HepG2 (cell line): Measurements from ENCODE around the gene BAHCC1. TPM values are rescaled to one million over a fixed set of nuclear protein-coding genes. Genes with fewer than 3 reads are reported as not detected.

Experiments
- ERF ChIP-seq: IDR thresholded peaks from 2 replicates; pipeline ENCODE4 v1.6.1; 2018; ENCODE audit warnings: missing biosample characterization, missing genetic modification reagents
- ETV6 ChIP-seq: sonication (generic); formaldehyde crosslinking; conservative IDR thresholded peaks from 2 replicates; pipeline ENCODE4 v1.4.0; 2020; ENCODE audit warnings: missing genetic modification reagents
- HNRNPK ChIP-seq: fragments of 200-400 bp; formaldehyde crosslinking; IDR thresholded peaks from 2 replicates; pipeline ENCODE4 v1.6.1; 2018; ENCODE audit warnings: low read length, low read depth, moderate library complexity, mild to moderate bottlenecking; ENCODE audit not compliant: poor library complexity, severe bottlenecking
- HOXA3 ChIP-seq: sonication (generic); formaldehyde crosslinking; IDR thresholded peaks from 2 replicates; pipeline ENCODE4 v1.5.0; 2020; ENCODE audit warnings: missing genetic modification reagents
- ISX ChIP-seq: sonication (generic); formaldehyde crosslinking; conservative IDR thresholded peaks from 2 replicates; pipeline ENCODE4 v1.5.0; 2020; ENCODE audit warnings: missing genetic modification reagents
- MYPOP ChIP-seq: sonication (generic); formaldehyde crosslinking; IDR thresholded peaks from 2 replicates; pipeline ENCODE4 v1.8.1; 2023; ENCODE audit warnings: mild to moderate bottlenecking, moderate library complexity, missing genetic modification reagents
- NCOA2 ChIP-seq: sonication (generic); formaldehyde crosslinking; IDR thresholded peaks from 2 replicates; pipeline ENCODE4 v1.8.0; 2022; ENCODE audit warnings: inconsistent platforms
- ZBTB20 ChIP-seq: sonication (generic); formaldehyde crosslinking; IDR thresholded peaks from 2 replicates; pipeline ENCODE4 v1.8.1; 2023; ENCODE audit warnings: missing genetic modification reagents, low read depth, mild to moderate bottlenecking, borderline replicate concordance
- ZBTB43 ChIP-seq: sonication (generic); formaldehyde crosslinking; conservative IDR thresholded peaks from 2 replicates; pipeline ENCODE4 v1.4.0; 2020; ENCODE audit warnings: missing genetic modification reagents
- ZFP36L2 ChIP-seq: sonication (generic); formaldehyde crosslinking; IDR thresholded peaks from 2 replicates; pipeline ENCODE4 v1.4.0; 2020; ENCODE audit warnings: missing genetic modification reagents
- ZKSCAN8 ChIP-seq: IDR thresholded peaks from 2 replicates; pipeline ENCODE4 v1.6.1; 2016; ENCODE audit warnings: borderline replicate concordance, missing genetic modification reagents, missing compliant biosample characterization
- ZMAT3 ChIP-seq: sonication (generic); formaldehyde crosslinking; conservative IDR thresholded peaks from 2 replicates; pipeline ENCODE4 v1.7.0; 2021; ENCODE audit warnings: missing genetic modification reagents
- ZMYM4 ChIP-seq: sonication (generic); formaldehyde crosslinking; IDR thresholded peaks from 2 replicates; pipeline ENCODE4 v1.8.1; 2023; ENCODE audit warnings: mild to moderate bottlenecking, missing genetic modification reagents
- ZNF446 ChIP-seq: sonication (generic); formaldehyde crosslinking; IDR thresholded peaks from 2 replicates; pipeline ENCODE4 v1.5.0; 2020; ENCODE audit warnings: mild to moderate bottlenecking, missing genetic modification reagents
- ZNF564 ChIP-seq: sonication (generic); formaldehyde crosslinking; IDR thresholded peaks from 2 replicates; pipeline ENCODE4 v1.8.1; 2023; ENCODE audit warnings: mild to moderate bottlenecking, missing genetic modification reagents
- ZNF567 ChIP-seq: sonication (generic); formaldehyde crosslinking; IDR thresholded peaks from 2 replicates; pipeline ENCODE4 v1.8.1; 2023; ENCODE audit warnings: mild to moderate bottlenecking, missing genetic modification reagents, borderline replicate concordance
- ZNF619 ChIP-seq: sonication (generic); formaldehyde crosslinking; IDR thresholded peaks from 2 replicates; pipeline ENCODE4 v1.4.0; 2020; ENCODE audit warnings: mild to moderate bottlenecking, missing genetic modification reagents
- ZNF773 ChIP-seq: sonication (generic); formaldehyde crosslinking; IDR thresholded peaks from 2 replicates; pipeline ENCODE4 v1.4.0; 2020; ENCODE audit warnings: missing genetic modification reagents, borderline replicate concordance
- ZNF891 ChIP-seq: sonication (generic); formaldehyde crosslinking; IDR thresholded peaks from 2 replicates; pipeline ENCODE4 v1.5.0; 2020; ENCODE audit warnings: mild to moderate bottlenecking, missing genetic modification reagents
- ZSCAN31 ChIP-seq: sonication (generic); formaldehyde crosslinking; IDR thresholded peaks from 2 replicates; pipeline ENCODE4 v1.5.0; 2020; ENCODE audit warnings: low read depth, mild to moderate bottlenecking, missing genetic modification reagents
- polyA plus RNA-seq, 8 experiments: library from polyadenylated mRNA; depleted of rRNA in 3 of 8; stranded (reverse) in 7 of 8; unstranded in 1 of 8; fragments of >200 nt; fragmentation: Illumina TruSeq in 4 of 8; extraction: Trizol in 4 of 8; gene quantifications; 2 replicates each; pipeline versions ENCODE4 v1.2.1 to v1.2.3, GENCODE V29; 2011 to 2016; ENCODE audit warnings: low read depth in 4 of 8, missing spikeins in 1 of 8, mixed read lengths in 1 of 8; ENCODE audit not compliant: insufficient read depth in 1 of 8
- total RNA-seq, 5 experiments: library from RNA; depleted of rRNA; stranded (reverse); fragments of >200 nt; fragmentation: Illumina TruSeq; extraction: Trizol; gene quantifications; 2 replicates each; pipeline ENCODE4 v1.2.3, GENCODE V29; 2016; ENCODE audit warnings: low read depth in 1 of 5
- TF ChIP-seq, protein P1 (sequence below): sonication (generic); formaldehyde crosslinking; IDR thresholded peaks from 2 replicates; pipeline ENCODE4 v1.5.0; 2020; ENCODE audit warnings: missing genetic modification reagents
- TF ChIP-seq, protein P2 (sequence below): sonication (generic); formaldehyde crosslinking; IDR thresholded peaks from 2 replicates; pipeline ENCODE4 v1.5.1; 2020; ENCODE audit warnings: mild to moderate bottlenecking, missing genetic modification reagents, moderate library complexity

BAHCC1 gene
- total and polyA plus RNA-seq, 2 of the 13 experiments (the other 11 are each of a cell fraction or from before 2014, with no cell fraction given): 1.4 to 1.7 TPM

GRCh38 chr17:81487487-81488275 lies 92.4 kb downstream of the BAHCC1 start (continued):
- TF ChIP-seq ZMYM4 (CRISPR knock-in tag) (peak; percentile 51; the same call in 1 of the 2 replicates), ZNF619 (CRISPR knock-in tag) (no peak), ZBTB20 (CRISPR knock-in tag) (0 out of 2 replicates have a peak, but pooled peaks have one; percentile 26), ETV6 (CRISPR knock-in tag) (0 out of 2 replicates have a peak, but pooled peaks have one; percentile 17), ERF (CRISPR knock-in tag) (peak; percentile 68), ZNF891 (CRISPR knock-in tag) (peak; percentile 86; the same call in 1 of the 2 replicates), ZFP36L2 (CRISPR knock-in tag) (no peak), ZMAT3 (0 out of 2 replicates have a peak, but pooled peaks have one; percentile 42), ISX (CRISPR knock-in tag) (0 out of 2 replicates have a peak, but pooled peaks have one; percentile 37), HNRNPK (peak; percentile 23), ZKSCAN8 (no peak), ZSCAN31 (CRISPR knock-in tag) (peak; percentile 75; the same call in 1 of the 2 replicates), ZNF446 (CRISPR knock-in tag) (no peak; the same call in none of the 2 replicates), ZNF564 (CRISPR knock-in tag) (no peak), ZBTB43 (CRISPR knock-in tag) (peak; percentile 90), HOXA3 (CRISPR knock-in tag) (peak; percentile 74), NCOA2 (CRISPR knock-in tag) (no peak), ZNF773 (peak; percentile 85; the same call in 1 of the 2 replicates), ZNF567 (CRISPR knock-in tag) (peak; percentile 90; the same call in 1 of the 2 replicates), MYPOP (CRISPR knock-in tag) (peak; percentile 68; the same call in 1 of the 2 replicates)
- TF ChIP-seq, protein P1, sequence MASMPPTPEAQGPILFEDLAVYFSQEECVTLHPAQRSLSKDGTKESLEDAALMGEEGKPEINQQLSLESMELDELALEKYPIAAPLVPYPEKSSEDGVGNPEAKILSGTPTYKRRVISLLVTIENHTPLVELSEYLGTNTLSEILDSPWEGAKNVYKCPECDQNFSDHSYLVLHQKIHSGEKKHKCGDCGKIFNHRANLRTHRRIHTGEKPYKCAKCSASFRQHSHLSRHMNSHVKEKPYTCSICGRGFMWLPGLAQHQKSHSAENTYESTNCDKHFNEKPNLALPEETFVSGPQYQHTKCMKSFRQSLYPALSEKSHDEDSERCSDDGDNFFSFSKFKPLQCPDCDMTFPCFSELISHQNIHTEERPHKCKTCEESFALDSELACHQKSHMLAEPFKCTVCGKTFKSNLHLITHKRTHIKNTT: no peak
- TF ChIP-seq, protein P2, sequence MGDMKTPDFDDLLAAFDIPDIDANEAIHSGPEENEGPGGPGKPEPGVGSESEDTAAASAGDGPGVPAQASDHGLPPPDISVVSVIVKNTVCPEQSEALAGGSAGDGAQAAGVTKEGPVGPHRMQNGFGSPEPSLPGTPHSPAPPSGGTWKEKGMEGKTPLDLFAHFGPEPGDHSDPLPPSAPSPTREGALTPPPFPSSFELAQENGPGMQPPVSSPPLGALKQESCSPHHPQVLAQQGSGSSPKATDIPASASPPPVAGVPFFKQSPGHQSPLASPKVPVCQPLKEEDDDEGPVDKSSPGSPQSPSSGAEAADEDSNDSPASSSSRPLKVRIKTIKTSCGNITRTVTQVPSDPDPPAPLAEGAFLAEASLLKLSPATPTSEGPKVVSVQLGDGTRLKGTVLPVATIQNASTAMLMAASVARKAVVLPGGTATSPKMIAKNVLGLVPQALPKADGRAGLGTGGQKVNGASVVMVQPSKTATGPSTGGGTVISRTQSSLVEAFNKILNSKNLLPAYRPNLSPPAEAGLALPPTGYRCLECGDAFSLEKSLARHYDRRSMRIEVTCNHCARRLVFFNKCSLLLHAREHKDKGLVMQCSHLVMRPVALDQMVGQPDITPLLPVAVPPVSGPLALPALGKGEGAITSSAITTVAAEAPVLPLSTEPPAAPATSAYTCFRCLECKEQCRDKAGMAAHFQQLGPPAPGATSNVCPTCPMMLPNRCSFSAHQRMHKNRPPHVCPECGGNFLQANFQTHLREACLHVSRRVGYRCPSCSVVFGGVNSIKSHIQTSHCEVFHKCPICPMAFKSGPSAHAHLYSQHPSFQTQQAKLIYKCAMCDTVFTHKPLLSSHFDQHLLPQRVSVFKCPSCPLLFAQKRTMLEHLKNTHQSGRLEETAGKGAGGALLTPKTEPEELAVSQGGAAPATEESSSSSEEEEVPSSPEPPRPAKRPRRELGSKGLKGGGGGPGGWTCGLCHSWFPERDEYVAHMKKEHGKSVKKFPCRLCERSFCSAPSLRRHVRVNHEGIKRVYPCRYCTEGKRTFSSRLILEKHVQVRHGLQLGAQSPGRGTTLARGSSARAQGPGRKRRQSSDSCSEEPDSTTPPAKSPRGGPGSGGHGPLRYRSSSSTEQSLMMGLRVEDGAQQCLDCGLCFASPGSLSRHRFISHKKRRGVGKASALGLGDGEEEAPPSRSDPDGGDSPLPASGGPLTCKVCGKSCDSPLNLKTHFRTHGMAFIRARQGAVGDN (CRISPR knock-in tag): peak; percentile 97
